MM.1S (cell line): ENCODE data around the gene FAM120A.

Source experiments
- DNase-seq: peaks from one replicate; pipeline ENCODE4 v3.0.0-alpha.2; 2015
- H2AFZ ChIP-seq: fragments of 300-600 bp; sonication (generic); 2 replicates; pipeline ENCODE4 v1.6.0; 2016; ENCODE audit warnings: antibody characterized with exemption, low read length
- H3F3A ChIP-seq: fragments of 300-600 bp; sonication (generic); 2 replicates; pipeline ENCODE4 v1.6.1; 2016; ENCODE audit warnings: mild to moderate bottlenecking, antibody characterized with exemption, low read length, moderate library complexity, mixed read lengths; ENCODE audit not compliant: insufficient read depth
- H3K27ac ChIP-seq: fragments of 300-600 bp; sonication (generic); 2 replicates; pipeline ENCODE4 v1.5.1; 2016; ENCODE audit warnings: mild to moderate bottlenecking, low read length
- H3K27me3 ChIP-seq: fragments of 300-600 bp; sonication (generic); replicated peaks from 2 replicates; pipeline ENCODE4 v1.6.0; 2016; ENCODE audit warnings: low read length; ENCODE audit not compliant: insufficient read depth
- H3K36me3 ChIP-seq: fragments of 300-600 bp; sonication (generic); replicated peaks from 2 replicates; pipeline ENCODE4 v1.6.1; 2016; ENCODE audit warnings: mild to moderate bottlenecking, low read length, mixed read lengths; ENCODE audit not compliant: insufficient read depth
- H3K4me1 ChIP-seq: fragments of 300-600 bp; sonication (generic); 2 replicates; pipeline ENCODE4 v1.6.1; 2016; ENCODE audit warnings: low read length, mixed read lengths
- H3K4me2 ChIP-seq: fragments of 300-600 bp; sonication (generic); 2 replicates; pipeline ENCODE4 v1.6.0; 2016; ENCODE audit warnings: low read depth, low read length
- H3K4me3 ChIP-seq: fragments of 300-600 bp; sonication (generic); 2 replicates; pipeline ENCODE4 v1.5.1; 2016; ENCODE audit warnings: low read length, mixed read lengths
- H3K79me2 ChIP-seq: fragments of 300-600 bp; sonication (generic); 2 replicates; pipeline ENCODE4 v1.6.1; 2016; ENCODE audit warnings: mixed run types, low read length, mixed read lengths
- H3K9ac ChIP-seq: fragments of 300-600 bp; sonication (generic); 2 replicates; pipeline ENCODE4 v1.6.1; 2016; ENCODE audit warnings: low read length, mixed read lengths
- H3K9me2 ChIP-seq: fragments of 300-600 bp; sonication (generic); replicated peaks from 2 replicates; pipeline ENCODE4 v1.6.1; 2016; ENCODE audit warnings: mild to moderate bottlenecking, low read length, mixed read lengths; ENCODE audit not compliant: insufficient read depth
- H3K9me3 ChIP-seq: fragments of 300-600 bp; sonication (generic); replicated peaks from 2 replicates; pipeline ENCODE4 v1.6.1; 2016; ENCODE audit warnings: mild to moderate bottlenecking, low read length, mixed read lengths; ENCODE audit not compliant: insufficient read depth
- H4K20me1 ChIP-seq: fragments of 300-600 bp; sonication (generic); 2 replicates; pipeline ENCODE4 v1.6.1; 2016; ENCODE audit warnings: mild to moderate bottlenecking, low read length, moderate library complexity, mixed read lengths; ENCODE audit not compliant: insufficient read depth
- CTCF ChIP-seq: fragments of 300-600 bp; sonication (generic); IDR thresholded peaks from 2 replicates; pipeline ENCODE4 v1.5.1; 2016; ENCODE audit warnings: antibody characterized with exemption, low read length, mixed read lengths
- EZH2 ChIP-seq: fragments of 300-600 bp; sonication (generic); optimal IDR thresholded peaks from 2 replicates; pipeline ENCODE3; 2017; ENCODE audit warnings: low read depth, mild to moderate bottlenecking, antibody characterized with exemption, low read length, mixed read lengths
- EZH2phosphoT487 ChIP-seq: fragments of 300-600 bp; sonication (generic); IDR thresholded peaks from 2 replicates; pipeline ENCODE4 v1.6.1; 2018; ENCODE audit warnings: antibody characterized with exemption, low read length

The FAM120A gene

GRCh38 chr9:93595861-93596365 lies 144.4 kb downstream of the FAM120A start:
- Histone ChIP-seq H3K79me2 (peaks cover 17% of the 10 kb centered on the region), H3K4me2 (no peak overlapping the region), H3K4me1 (0 out of 2 replicates have a peak, but pooled peaks cover 6% of the 10 kb centered on the region), H3K27me3 (no peaks in the 10 kb centered on the region), H3K36me3 (no peaks in the 10 kb centered on the region), H3F3A (no peaks in the 10 kb centered on the region), H3K9ac (no peak overlapping the region), H4K20me1 (no peaks in the 10 kb centered on the region), H2AFZ (no peak overlapping the region), H3K27ac (no peak overlapping the region), H3K9me3 (no peaks in the 10 kb centered on the region), H3K9me2 (no peaks in the 10 kb centered on the region), H3K4me3 (no peak overlapping the region)
- DNase-seq, result no peak
- no peak for TF ChIP-seq EZH2
- TF ChIP-seq EZH2phosphoT487, result no peak
- no peak for TF ChIP-seq CTCF

DNA sequence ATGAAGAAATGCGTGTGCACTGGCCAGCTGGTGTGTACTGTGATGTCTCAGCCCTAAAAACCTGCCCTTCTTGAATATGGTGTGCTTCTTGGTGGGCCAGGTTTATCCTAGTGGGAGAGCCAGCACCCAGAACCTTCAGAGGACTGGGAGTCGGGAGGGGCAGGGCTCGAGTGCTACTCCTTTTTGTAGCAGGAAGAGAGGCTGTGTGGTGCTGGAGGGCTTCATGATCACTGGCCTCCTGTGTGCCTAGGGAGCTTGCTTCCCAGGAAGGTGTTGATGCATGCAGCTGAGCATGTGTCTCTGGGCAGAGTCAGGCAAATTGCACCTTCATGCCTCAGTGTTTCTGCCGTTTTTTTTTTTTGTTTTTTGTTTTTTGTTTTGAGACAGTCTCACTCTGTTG lies 144.9 kb downstream of the FAM120A start:
- DNase-seq, result no peak
- H3K79me2 ChIP-seq, result peaks cover 15% of the 10 kb centered on the region
- no peaks in the 10 kb centered on the region for H3K36me3 ChIP-seq

DNA sequence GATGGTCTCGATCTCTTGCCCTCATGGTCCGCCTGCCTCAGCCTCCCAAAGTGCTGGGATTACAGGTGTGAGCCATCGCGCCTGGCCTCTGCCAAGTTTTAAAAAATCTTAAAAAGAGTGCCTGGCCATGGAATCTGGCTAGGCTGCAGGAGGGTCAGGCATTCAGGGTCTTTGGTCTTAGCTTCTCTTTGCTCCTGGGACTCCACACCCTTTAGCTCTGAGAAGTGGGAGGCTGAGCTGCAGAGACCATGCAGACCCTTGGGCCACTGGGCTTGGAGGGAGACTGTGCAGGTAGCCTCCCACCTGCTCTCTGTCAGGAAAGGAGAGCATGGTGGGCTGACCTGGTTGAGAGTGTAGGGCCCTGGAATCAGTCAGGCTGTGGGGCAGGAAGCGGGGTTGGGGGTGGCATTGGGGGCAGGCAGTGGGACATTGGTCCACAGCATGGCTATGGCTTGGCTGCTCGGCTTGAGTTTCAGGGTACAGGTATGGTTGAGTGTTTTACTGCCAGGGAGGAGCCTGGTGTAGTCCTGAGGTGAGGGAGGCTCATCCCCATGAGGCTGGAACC lies 145.7 kb downstream of the FAM120A start:
- H2AFZ ChIP-seq, result no peak overlapping the region
- peaks cover 13% of the 10 kb centered on the region for H3K79me2 ChIP-seq
- no peak overlapping the region for H3K4me3 ChIP-seq
- no peaks in the 10 kb centered on the region for H3K36me3 ChIP-seq
- no peak for DNase-seq
- no peak overlapping the region for H3K4me2 ChIP-seq
- no peaks in the 10 kb centered on the region for H3K9me3 ChIP-seq
- H3K27ac ChIP-seq, result no peak overlapping the region
- H3K4me1 ChIP-seq, result 0 out of 2 replicates have a peak, but pooled peaks cover 6% of the 10 kb centered on the region
- no peak for TF ChIP-seq EZH2
- TF ChIP-seq EZH2phosphoT487, result no peak
- TF ChIP-seq CTCF, result no peak
- no peaks in the 10 kb centered on the region for H4K20me1 ChIP-seq
- no peaks in the 10 kb centered on the region for H3F3A ChIP-seq
- no peaks in the 10 kb centered on the region for H3K27me3 ChIP-seq
- H3K9me2 ChIP-seq, result no peaks in the 10 kb centered on the region
- no peak overlapping the region for H3K9ac ChIP-seq

More for the DNA sequence above, 144.9 kb downstream of the FAM120A start:
- TF ChIP-seq EZH2 (no peak), CTCF (no peak), EZH2phosphoT487 (no peak)
- Histone ChIP-seq H3K4me3 (no peak overlapping the region), H3K9ac (no peak overlapping the region), H3K9me3 (no peaks in the 10 kb centered on the region), H3K27ac (no peak overlapping the region), H3K9me2 (no peaks in the 10 kb centered on the region), H3K4me1 (0 out of 2 replicates have a peak, but pooled peaks cover 6% of the 10 kb centered on the region), H3K27me3 (no peaks in the 10 kb centered on the region), H3K4me2 (no peak overlapping the region), H4K20me1 (no peaks in the 10 kb centered on the region), H3F3A (no peaks in the 10 kb centered on the region), H2AFZ (no peak overlapping the region)
